ENCODE data around the gene SULF2.

Gene SULF2

GRCh38 chr20:47782920-47783552 is 2.2 kb downstream of the SULF2 start:
- Histone ChIP-seq H3F3A (ENCODE audit: low read depth) (no peaks in the 10 kb centered on the region), H3K4me3 (ENCODE audit: low read length, poor library complexity, severe bottlenecking) (no peak overlapping the region), H3K36me3 (ENCODE audit: insufficient read depth, low read length) (no peaks in the 10 kb centered on the region), H3K9ac (ENCODE audit: low read depth, low read length, poor library complexity, severe bottlenecking) (no peak overlapping the region), H3K9me2 (replicated peaks; ENCODE audit: low read depth, low read length) (no peaks in the 10 kb centered on the region), H2AFZ (ENCODE audit: low read length) (no peak overlapping the region), H3K79me2 (ENCODE audit: insufficient read depth, low read length) (no peaks in the 10 kb centered on the region), H3K27me3 (ENCODE audit: insufficient read depth, low read length, poor library complexity, severe bottlenecking) (no peaks in the 10 kb centered on the region), H3K4me2 (ENCODE audit: low read depth, low read length, poor library complexity, severe bottlenecking) (no peak overlapping the region), H3K9me3 (ENCODE audit: insufficient read depth, low read depth, low read length) (no peaks in the 10 kb centered on the region), H3K4me1 (ENCODE audit: insufficient read depth, low read length, poor library complexity, severe bottlenecking) (no peaks in the 10 kb centered on the region), H4K20me1 (ENCODE audit: insufficient read depth, low read length, poor library complexity, severe bottlenecking) (no peaks in the 10 kb centered on the region)
- TF ChIP-seq, protein P1, sequence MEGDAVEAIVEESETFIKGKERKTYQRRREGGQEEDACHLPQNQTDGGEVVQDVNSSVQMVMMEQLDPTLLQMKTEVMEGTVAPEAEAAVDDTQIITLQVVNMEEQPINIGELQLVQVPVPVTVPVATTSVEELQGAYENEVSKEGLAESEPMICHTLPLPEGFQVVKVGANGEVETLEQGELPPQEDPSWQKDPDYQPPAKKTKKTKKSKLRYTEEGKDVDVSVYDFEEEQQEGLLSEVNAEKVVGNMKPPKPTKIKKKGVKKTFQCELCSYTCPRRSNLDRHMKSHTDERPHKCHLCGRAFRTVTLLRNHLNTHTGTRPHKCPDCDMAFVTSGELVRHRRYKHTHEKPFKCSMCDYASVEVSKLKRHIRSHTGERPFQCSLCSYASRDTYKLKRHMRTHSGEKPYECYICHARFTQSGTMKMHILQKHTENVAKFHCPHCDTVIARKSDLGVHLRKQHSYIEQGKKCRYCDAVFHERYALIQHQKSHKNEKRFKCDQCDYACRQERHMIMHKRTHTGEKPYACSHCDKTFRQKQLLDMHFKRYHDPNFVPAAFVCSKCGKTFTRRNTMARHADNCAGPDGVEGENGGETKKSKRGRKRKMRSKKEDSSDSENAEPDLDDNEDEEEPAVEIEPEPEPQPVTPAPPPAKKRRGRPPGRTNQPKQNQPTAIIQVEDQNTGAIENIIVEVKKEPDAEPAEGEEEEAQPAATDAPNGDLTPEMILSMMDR (conservative IDR thresholded peaks at IDR 0.05; ENCODE audit: low read length): no peak
- no peak for TF ChIP-seq EZH2phosphoT487 (IDR thresholded peaks at IDR 0.05; ENCODE audit: borderline replicate concordance)

DNA sequence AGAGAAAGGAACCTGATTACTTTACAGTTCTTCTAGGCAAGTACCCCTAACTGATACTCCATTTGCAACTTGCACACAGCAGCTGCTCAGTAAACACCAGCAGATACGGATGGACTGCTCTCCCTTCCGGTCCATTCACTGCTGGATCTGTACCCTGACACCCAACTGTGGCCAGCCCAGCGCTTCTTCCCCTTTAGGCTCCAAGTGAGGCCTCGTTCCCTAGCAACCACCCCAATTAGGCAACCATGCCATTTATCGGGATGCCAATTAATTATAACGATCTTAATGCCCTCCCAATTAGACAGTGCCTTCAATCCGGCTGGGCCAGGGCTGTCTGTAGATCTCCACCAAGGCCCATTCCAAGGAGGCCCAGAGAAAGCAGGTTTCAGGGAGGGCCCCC is 3.2 kb downstream of the SULF2 start:
- H3F3A ChIP-seq (ENCODE audit: low read depth): no peaks in the 10 kb centered on the region
- TF ChIP-seq EZH2phosphoT487 (IDR thresholded peaks at IDR 0.05; ENCODE audit: borderline replicate concordance): no peak
- TF ChIP-seq, protein P1 (conservative IDR thresholded peaks at IDR 0.05; ENCODE audit: low read length): no peak
- H3K36me3 ChIP-seq (ENCODE audit: insufficient read depth, low read length): no peaks in the 10 kb centered on the region
- no peak overlapping the region for H2AFZ ChIP-seq (ENCODE audit: low read length)
- no peaks in the 10 kb centered on the region for H3K4me1 ChIP-seq (ENCODE audit: insufficient read depth, low read length, poor library complexity, severe bottlenecking)
- no peaks in the 10 kb centered on the region for H3K27me3 ChIP-seq (ENCODE audit: insufficient read depth, low read length, poor library complexity, severe bottlenecking)
- no peaks in the 10 kb centered on the region for H3K9me2 ChIP-seq (replicated peaks; ENCODE audit: low read depth, low read length)
- H3K4me2 ChIP-seq (ENCODE audit: low read depth, low read length, poor library complexity, severe bottlenecking): no peak overlapping the region
- H3K9ac ChIP-seq (ENCODE audit: low read depth, low read length, poor library complexity, severe bottlenecking): no peak overlapping the region
- H3K4me3 ChIP-seq (ENCODE audit: low read length, poor library complexity, severe bottlenecking): no peak overlapping the region
- no peaks in the 10 kb centered on the region for H3K79me2 ChIP-seq (ENCODE audit: insufficient read depth, low read length)
- H3K9me3 ChIP-seq (ENCODE audit: insufficient read depth, low read depth, low read length): no peaks in the 10 kb centered on the region
- no peaks in the 10 kb centered on the region for H4K20me1 ChIP-seq (ENCODE audit: insufficient read depth, low read length, poor library complexity, severe bottlenecking)

DNA sequence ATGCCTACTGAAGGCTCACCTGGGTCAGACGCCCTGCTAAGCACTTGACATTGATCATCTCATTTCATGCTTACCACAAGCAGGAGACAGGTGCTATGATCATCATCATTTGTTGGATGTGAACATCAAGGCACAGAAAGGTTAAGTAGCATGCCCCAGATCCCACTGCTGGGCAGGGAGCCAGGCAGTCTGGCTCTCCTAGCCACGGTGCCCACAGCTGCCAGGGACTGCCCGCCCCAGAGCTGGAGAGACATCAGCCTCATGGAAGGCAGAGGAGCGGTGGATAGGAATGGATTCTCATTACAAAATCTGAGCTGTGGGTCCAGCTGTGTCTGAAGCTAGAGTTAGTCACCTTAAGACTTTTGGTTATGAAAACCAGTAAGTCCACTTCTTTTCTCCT is 3.6 kb downstream of the SULF2 start:
- Histone ChIP-seq H3K4me1 (ENCODE audit: insufficient read depth, low read length, poor library complexity, severe bottlenecking) (no peaks in the 10 kb centered on the region), H3K79me2 (ENCODE audit: insufficient read depth, low read length) (no peaks in the 10 kb centered on the region), H3K9me3 (ENCODE audit: insufficient read depth, low read depth, low read length) (no peaks in the 10 kb centered on the region), H4K20me1 (ENCODE audit: insufficient read depth, low read length, poor library complexity, severe bottlenecking) (no peaks in the 10 kb centered on the region), H3F3A (ENCODE audit: low read depth) (no peaks in the 10 kb centered on the region), H3K4me3 (ENCODE audit: low read length, poor library complexity, severe bottlenecking) (no peak overlapping the region), H3K9me2 (replicated peaks; ENCODE audit: low read depth, low read length) (no peaks in the 10 kb centered on the region), H3K9ac (ENCODE audit: low read depth, low read length, poor library complexity, severe bottlenecking) (no peak overlapping the region), H2AFZ (ENCODE audit: low read length) (no peak overlapping the region), H3K27me3 (ENCODE audit: insufficient read depth, low read length, poor library complexity, severe bottlenecking) (no peaks in the 10 kb centered on the region), H3K36me3 (ENCODE audit: insufficient read depth, low read length) (no peaks in the 10 kb centered on the region), H3K4me2 (ENCODE audit: low read depth, low read length, poor library complexity, severe bottlenecking) (no peak overlapping the region)
- TF ChIP-seq, protein P1 (conservative IDR thresholded peaks at IDR 0.05; ENCODE audit: low read length): no peak
- TF ChIP-seq EZH2phosphoT487 (IDR thresholded peaks at IDR 0.05; ENCODE audit: borderline replicate concordance): no peak
